Measurements from ENCODE around the gene MRPL55.

The MRPL55 gene

GRCh38 chr1:228064296-228064695 lies 44.8 kb downstream of the MRPL55 start:
- H3K9ac ChIP-seq = no peak overlapping the region
- H3K36me3 ChIP-seq (ENCODE audit: insufficient read depth) = no peaks in the 10 kb centered on the region
- no peak for TF ChIP-seq CTCF (conservative IDR thresholded peaks at IDR 0.05; ENCODE audit: low read depth, low read length)
- H3K4me3 ChIP-seq (IDR thresholded peaks at IDR 0.05; ENCODE audit: insufficient read depth, low read depth, low read length) = no peak overlapping the region
- H3K4me2 ChIP-seq = no peak overlapping the region
- H2AFZ ChIP-seq (ENCODE audit: low read depth) = no peak overlapping the region
- H3K27ac ChIP-seq = no peak overlapping the region
- no peaks in the 10 kb centered on the region for H3K79me2 ChIP-seq (ENCODE audit: insufficient read depth, low read depth)
- peaks cover 13% of the 10 kb centered on the region for H3K27me3 ChIP-seq (ENCODE audit: insufficient read depth, low read depth)
- no peaks in the 10 kb centered on the region for H4K20me1 ChIP-seq (ENCODE audit: insufficient read depth)
- no peaks in the 10 kb centered on the region for H3K4me1 ChIP-seq (ENCODE audit: low read depth, poor library complexity, severe bottlenecking)

- Histone ChIP-seq H3K4me3 (IDR thresholded peaks at IDR 0.05; ENCODE audit: insufficient read depth, low read depth, low read length) (no peak overlapping the region), H3K4me2 (no peak overlapping the region), H3K79me2 (ENCODE audit: insufficient read depth, low read depth) (no peaks in the 10 kb centered on the region), H3K4me1 (ENCODE audit: low read depth, poor library complexity, severe bottlenecking) (no peaks in the 10 kb centered on the region), H3K27ac (no peak overlapping the region), H2AFZ (ENCODE audit: low read depth) (no peak overlapping the region), H3K9ac (no peak overlapping the region), H3K36me3 (ENCODE audit: insufficient read depth) (no peaks in the 10 kb centered on the region), H4K20me1 (ENCODE audit: insufficient read depth) (no peaks in the 10 kb centered on the region), H3K27me3 (ENCODE audit: insufficient read depth, low read depth) (peaks cover 13% of the 10 kb centered on the region)
- TF ChIP-seq CTCF (conservative IDR thresholded peaks at IDR 0.05; ENCODE audit: low read depth, low read length) = no peak
Measured at GRCh38 chr1:228063251-228064191, 45.6 kb downstream of the MRPL55 start.

- no peak overlapping the region for H3K4me2 ChIP-seq
- no peak overlapping the region for H3K9ac ChIP-seq
- no peaks in the 10 kb centered on the region for H3K4me1 ChIP-seq (ENCODE audit: low read depth, poor library complexity, severe bottlenecking)
- no peaks in the 10 kb centered on the region for H4K20me1 ChIP-seq (ENCODE audit: insufficient read depth)
- TF ChIP-seq CTCF (conservative IDR thresholded peaks at IDR 0.05; ENCODE audit: low read depth, low read length) = no peak
- H2AFZ ChIP-seq (ENCODE audit: low read depth) = no peak overlapping the region
- peaks cover 13% of the 10 kb centered on the region for H3K27me3 ChIP-seq (ENCODE audit: insufficient read depth, low read depth)
- H3K27ac ChIP-seq = no peak overlapping the region
- H3K79me2 ChIP-seq (ENCODE audit: insufficient read depth, low read depth) = no peaks in the 10 kb centered on the region
- H3K36me3 ChIP-seq (ENCODE audit: insufficient read depth) = no peaks in the 10 kb centered on the region
- no peak overlapping the region for H3K4me3 ChIP-seq (IDR thresholded peaks at IDR 0.05; ENCODE audit: insufficient read depth, low read depth, low read length)
Measured at GRCh38 chr1:228062812-228063211, 46.3 kb downstream of the MRPL55 start.

- Histone ChIP-seq H3K27me3 (ENCODE audit: insufficient read depth, low read depth) (peaks cover 11% of the 10 kb centered on the region), H3K27ac (no peak overlapping the region), H2AFZ (ENCODE audit: low read depth) (no peak overlapping the region), H4K20me1 (ENCODE audit: insufficient read depth) (no peaks in the 10 kb centered on the region), H3K9ac (no peak overlapping the region), H3K79me2 (ENCODE audit: insufficient read depth, low read depth) (no peaks in the 10 kb centered on the region), H3K4me2 (no peak overlapping the region), H3K4me3 (IDR thresholded peaks at IDR 0.05; ENCODE audit: insufficient read depth, low read depth, low read length) (no peak overlapping the region), H3K36me3 (ENCODE audit: insufficient read depth) (no peaks in the 10 kb centered on the region), H3K4me1 (ENCODE audit: low read depth, poor library complexity, severe bottlenecking) (no peaks in the 10 kb centered on the region)
- no peak for TF ChIP-seq CTCF (conservative IDR thresholded peaks at IDR 0.05; ENCODE audit: low read depth, low read length)
Measured at GRCh38 chr1:228062085-228062791, 46.9 kb downstream of the MRPL55 start.
